Right lobe of liver (tissue), 4 donors: ENCODE data around the gene RAB1B.

Source experiments
- POLR2A ChIP-seq: fragments of 450-650 bp; IDR thresholded peaks from one replicate; pipeline ENCODE4 v1.6.1; 2017; ENCODE audit warnings: antibody characterized with exemption, mild to moderate bottlenecking
- TF ChIP-seq, protein P1 (sequence below), 4 donors: fragments of 200-600 bp in 3 of 4; fragments of 450-650 bp in 1 of 4; IDR thresholded peaks; one replicate each; pipeline versions ENCODE4 v1.5.1 to v1.8.0; 2016 to 2022; ENCODE audit warnings: antibody characterized with exemption in 4 of 4, mild to moderate bottlenecking in 2 of 4
- donor health status: DM: no; HTN: no; CAD: no.
- donor health status: DM: no; HTN: no; CAD: no.
- donor health status: DM: no; HTN: yes; CAD: no.

DNA sequence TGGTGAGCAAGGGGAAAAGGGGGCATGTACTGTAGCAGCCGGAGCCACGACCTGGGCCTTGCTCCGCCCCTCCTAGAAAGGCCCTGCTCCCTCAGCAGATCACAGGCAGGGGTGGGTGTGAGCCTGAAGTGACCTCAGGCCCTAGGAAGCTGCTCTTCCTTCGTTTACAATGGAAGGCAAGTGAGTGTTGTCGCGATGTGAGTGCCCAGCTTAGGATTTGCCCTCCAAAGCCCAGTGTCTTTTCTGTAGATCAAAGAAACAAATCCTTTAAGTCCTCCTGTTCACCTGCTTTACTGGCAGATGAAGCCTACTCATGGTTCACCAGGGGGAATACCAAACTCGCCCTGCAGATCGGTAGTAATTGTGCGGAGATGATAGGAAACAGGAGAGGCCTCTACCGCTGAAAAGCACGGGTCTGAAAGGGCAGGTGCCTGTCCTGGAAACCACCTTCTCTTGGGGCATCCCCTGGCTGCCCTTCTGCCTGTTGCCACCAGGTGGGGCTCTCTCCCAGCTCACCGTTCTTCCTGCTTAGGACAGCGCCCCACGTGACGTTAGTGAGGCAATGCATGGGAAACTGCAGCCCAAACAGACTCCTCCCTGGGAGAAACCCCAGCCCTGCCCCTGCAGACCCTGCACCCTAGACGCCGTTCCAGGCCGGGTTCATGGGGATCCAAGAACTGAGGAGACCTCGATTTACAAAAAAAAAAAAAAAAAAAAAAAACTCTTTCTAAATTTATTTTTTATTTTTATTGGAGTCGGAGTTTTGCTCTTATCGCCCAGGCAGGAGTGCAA is 45.9 kb upstream of the RAB1B start:
- no peak for TF ChIP-seq POLR2A
- TF ChIP-seq, protein P1, sequence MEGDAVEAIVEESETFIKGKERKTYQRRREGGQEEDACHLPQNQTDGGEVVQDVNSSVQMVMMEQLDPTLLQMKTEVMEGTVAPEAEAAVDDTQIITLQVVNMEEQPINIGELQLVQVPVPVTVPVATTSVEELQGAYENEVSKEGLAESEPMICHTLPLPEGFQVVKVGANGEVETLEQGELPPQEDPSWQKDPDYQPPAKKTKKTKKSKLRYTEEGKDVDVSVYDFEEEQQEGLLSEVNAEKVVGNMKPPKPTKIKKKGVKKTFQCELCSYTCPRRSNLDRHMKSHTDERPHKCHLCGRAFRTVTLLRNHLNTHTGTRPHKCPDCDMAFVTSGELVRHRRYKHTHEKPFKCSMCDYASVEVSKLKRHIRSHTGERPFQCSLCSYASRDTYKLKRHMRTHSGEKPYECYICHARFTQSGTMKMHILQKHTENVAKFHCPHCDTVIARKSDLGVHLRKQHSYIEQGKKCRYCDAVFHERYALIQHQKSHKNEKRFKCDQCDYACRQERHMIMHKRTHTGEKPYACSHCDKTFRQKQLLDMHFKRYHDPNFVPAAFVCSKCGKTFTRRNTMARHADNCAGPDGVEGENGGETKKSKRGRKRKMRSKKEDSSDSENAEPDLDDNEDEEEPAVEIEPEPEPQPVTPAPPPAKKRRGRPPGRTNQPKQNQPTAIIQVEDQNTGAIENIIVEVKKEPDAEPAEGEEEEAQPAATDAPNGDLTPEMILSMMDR (IDR thresholded peaks at IDR 0.05) = peak; percentile 98 to 99 (median 99)
